Measurements from ENCODE around the gene GFM2.
"Not testable (repeated sequence)": the region's sequence is repeated elsewhere in the genome, so short reads cannot be mapped to it uniquely, and the experiment has no call there.

GFM2 gene

GRCh38 chr5:74686962-74687751 is 79.8 kb downstream of the GFM2 start:
- H3K27ac ChIP-seq (ENCODE audit: poor library complexity, severe bottlenecking): no peak overlapping the region

GRCh38 chr5:74685979-74686631 is 80.8 kb downstream of the GFM2 start:
- no peak for TF ChIP-seq CTCF (IDR thresholded peaks at IDR 0.05; ENCODE audit: poor library complexity, severe bottlenecking)
- Histone ChIP-seq H3K4me1 (ENCODE audit: insufficient read depth, poor library complexity, severe bottlenecking) (peaks cover 10% of the 10 kb centered on the region), H3K27ac (ENCODE audit: poor library complexity, severe bottlenecking) (peak overlapping the region; percentile 43), H3K4me3 (ENCODE audit: severe bottlenecking) (peak overlapping the region; percentile 65), H3K27me3 (ENCODE audit: insufficient read depth, poor library complexity, severe bottlenecking) (no peaks in the 10 kb centered on the region), H3K9me3 (ENCODE audit: severe bottlenecking) (no peaks in the 10 kb centered on the region), H3K36me3 (ENCODE audit: low read depth) (peaks cover 18% of the 10 kb centered on the region)
- DNase-seq (ENCODE audit: low spot score) (no peak), ATAC-seq (ENCODE audit: low read depth) (0 out of 3 replicates have a peak, but pooled peaks have one; percentile 3)

More at GRCh38 chr5:74686962-74687751, 79.8 kb downstream of the GFM2 start:
- no peaks in the 10 kb centered on the region for H3K27me3 ChIP-seq (ENCODE audit: insufficient read depth, poor library complexity, severe bottlenecking)
- ATAC-seq (ENCODE audit: low read depth): no peak
- TF ChIP-seq CTCF (IDR thresholded peaks at IDR 0.05; ENCODE audit: poor library complexity, severe bottlenecking): no peak
- no peak overlapping the region for H3K4me3 ChIP-seq (ENCODE audit: severe bottlenecking)
- no peaks in the 10 kb centered on the region for H3K9me3 ChIP-seq (ENCODE audit: severe bottlenecking)
- H3K36me3 ChIP-seq (ENCODE audit: low read depth): peaks cover 26% of the 10 kb centered on the region
- DNase-seq (ENCODE audit: low spot score): no peak
- peaks cover 10% of the 10 kb centered on the region for H3K4me1 ChIP-seq (ENCODE audit: insufficient read depth, poor library complexity, severe bottlenecking)

- peak; percentile 94 for DNase-seq (ENCODE audit: low spot score)
- no peaks in the 10 kb centered on the region for H3K9me3 ChIP-seq (ENCODE audit: severe bottlenecking)
- peak; percentile 94 for ATAC-seq (ENCODE audit: low read depth)
- H3K27ac ChIP-seq (ENCODE audit: poor library complexity, severe bottlenecking): peak within 1 kb of the TSS; percentile 43
- peaks cover 13% of the 10 kb centered on the region for H3K36me3 ChIP-seq (ENCODE audit: low read depth)
- peak; percentile 6 for TF ChIP-seq CTCF (IDR thresholded peaks at IDR 0.05; ENCODE audit: poor library complexity, severe bottlenecking)
- peaks cover 11% of the 10 kb centered on the region for H3K4me1 ChIP-seq (ENCODE audit: insufficient read depth, poor library complexity, severe bottlenecking)
- H3K27me3 ChIP-seq (ENCODE audit: insufficient read depth, poor library complexity, severe bottlenecking): no peaks in the 10 kb centered on the region
- peak within 1 kb of the TSS; percentile 65 for H3K4me3 ChIP-seq (ENCODE audit: severe bottlenecking)
Measured at GRCh38 chr5:74684900-74685851, 81.7 kb downstream of the GFM2 start, which contains the start of gene HEXB. TSS of gene HEXB (plus strand) at chr5:74685233. CDS start at chr5:74685261, 28 bp downstream.

- no peak for ATAC-seq (ENCODE audit: low read depth)
- Histone ChIP-seq H3K27ac (ENCODE audit: poor library complexity, severe bottlenecking) (no peak overlapping the region), H3K4me1 (ENCODE audit: insufficient read depth, poor library complexity, severe bottlenecking) (peaks cover 6% of the 10 kb centered on the region)
Measured at GRCh38 chr5:74679966-74680365, 87.0 kb downstream of the GFM2 start.

GRCh38 chr5:74679300-74679699 is 87.6 kb downstream of the GFM2 start:
- H3K4me1 ChIP-seq (ENCODE audit: insufficient read depth, poor library complexity, severe bottlenecking); H3K4me3 ChIP-seq (ENCODE audit: severe bottlenecking); H3K27me3 ChIP-seq (ENCODE audit: insufficient read depth, poor library complexity, severe bottlenecking); DNase-seq (ENCODE audit: low spot score); H3K36me3 ChIP-seq (ENCODE audit: low read depth); H3K27ac ChIP-seq (ENCODE audit: poor library complexity, severe bottlenecking); ATAC-seq (ENCODE audit: low read depth); H3K9me3 ChIP-seq (ENCODE audit: severe bottlenecking): not testable (repeated sequence)

More at GRCh38 chr5:74679966-74680365, 87.0 kb downstream of the GFM2 start:
- H3K9me3 ChIP-seq (ENCODE audit: severe bottlenecking): no peaks in the 10 kb centered on the region
- DNase-seq (ENCODE audit: low spot score): no peak
- H3K27me3 ChIP-seq (ENCODE audit: insufficient read depth, poor library complexity, severe bottlenecking): no peaks in the 10 kb centered on the region
- H3K36me3 ChIP-seq (ENCODE audit: low read depth): no peaks in the 10 kb centered on the region
- no peak overlapping the region for H3K4me3 ChIP-seq (ENCODE audit: severe bottlenecking)
- TF ChIP-seq CTCF (IDR thresholded peaks at IDR 0.05; ENCODE audit: poor library complexity, severe bottlenecking): no peak

- not testable (repeated sequence) for ATAC-seq (ENCODE audit: low read depth); H3K27me3 ChIP-seq (ENCODE audit: insufficient read depth, poor library complexity, severe bottlenecking); H3K4me1 ChIP-seq (ENCODE audit: insufficient read depth, poor library complexity, severe bottlenecking); H3K9me3 ChIP-seq (ENCODE audit: severe bottlenecking); H3K36me3 ChIP-seq (ENCODE audit: low read depth); H3K4me3 ChIP-seq (ENCODE audit: severe bottlenecking); DNase-seq (ENCODE audit: low spot score); H3K27ac ChIP-seq (ENCODE audit: poor library complexity, severe bottlenecking)
Measured at GRCh38 chr5:74678123-74678522, 88.8 kb downstream of the GFM2 start.

GRCh38 chr5:74676466-74676865 is 90.5 kb downstream of the GFM2 start:
- not testable (repeated sequence) for DNase-seq (ENCODE audit: low spot score); H3K27ac ChIP-seq (ENCODE audit: poor library complexity, severe bottlenecking); H3K4me3 ChIP-seq (ENCODE audit: severe bottlenecking); H3K27me3 ChIP-seq (ENCODE audit: insufficient read depth, poor library complexity, severe bottlenecking); H3K36me3 ChIP-seq (ENCODE audit: low read depth); H3K4me1 ChIP-seq (ENCODE audit: insufficient read depth, poor library complexity, severe bottlenecking); H3K9me3 ChIP-seq (ENCODE audit: severe bottlenecking); ATAC-seq (ENCODE audit: low read depth)
